Measurements from ENCODE around the gene MEOX1.

The MEOX1 gene

GRCh38 chr17:43636426-43636825 lies 25.3 kb downstream of the MEOX1 start:
- TF ChIP-seq YY1 (IDR thresholded peaks at IDR 0.05; ENCODE audit: low read depth) (no peak), EP300 (IDR thresholded peaks at IDR 0.05; ENCODE audit: borderline replicate concordance) (no peak), FOXM1 (IDR thresholded peaks at IDR 0.05; ENCODE audit: borderline replicate concordance, low read depth) (no peak), TEAD4 (IDR thresholded peaks at IDR 0.05) (peak; percentile 12; the same call in 1 of the 2 replicates)

GRCh38 chr17:43634591-43635125 lies 27.1 kb downstream of the MEOX1 start:
- TF ChIP-seq RAD21 (IDR thresholded peaks at IDR 0.05; ENCODE audit: low read depth) = no peak
- no peak for TF ChIP-seq CREB1 (IDR thresholded peaks at IDR 0.05; ENCODE audit: low read depth)
- TF ChIP-seq NFIC (IDR thresholded peaks at IDR 0.05) = no peak
- no peak for TF ChIP-seq TAF1 (IDR thresholded peaks at IDR 0.05; ENCODE audit: low read depth)
- TF ChIP-seq CEBPB (IDR thresholded peaks at IDR 0.05) = no peak
- TF ChIP-seq MAX (IDR thresholded peaks at IDR 0.05) = no peak
- TF ChIP-seq EP300 (IDR thresholded peaks at IDR 0.05; ENCODE audit: borderline replicate concordance) = no peak
- TF ChIP-seq YY1 (IDR thresholded peaks at IDR 0.05; ENCODE audit: low read depth) = no peak
- TF ChIP-seq REST (IDR thresholded peaks at IDR 0.05; ENCODE audit: low read depth) = no peak
- TF ChIP-seq USF1 (IDR thresholded peaks at IDR 0.05) = no peak

GRCh38 chr17:43632221-43632620 lies 29.5 kb downstream of the MEOX1 start:
- TF ChIP-seq CREB1 (IDR thresholded peaks at IDR 0.05; ENCODE audit: low read depth) = no peak
- no peak for TF ChIP-seq MAX (IDR thresholded peaks at IDR 0.05)
- TF ChIP-seq RAD21 (IDR thresholded peaks at IDR 0.05; ENCODE audit: low read depth) = no peak
- no peak for TF ChIP-seq TAF1 (IDR thresholded peaks at IDR 0.05; ENCODE audit: low read depth)
- no peak for TF ChIP-seq FOXM1 (IDR thresholded peaks at IDR 0.05; ENCODE audit: borderline replicate concordance, low read depth)
- no peak for TF ChIP-seq REST (IDR thresholded peaks at IDR 0.05; ENCODE audit: low read depth)
- TF ChIP-seq TCF12 (IDR thresholded peaks at IDR 0.05; ENCODE audit: low read depth) = no peak
- no peak for TF ChIP-seq NFIC (IDR thresholded peaks at IDR 0.05)
- TF ChIP-seq TEAD4 (IDR thresholded peaks at IDR 0.05) = no peak
- TF ChIP-seq EP300 (IDR thresholded peaks at IDR 0.05; ENCODE audit: borderline replicate concordance) = no peak
- no peak for TF ChIP-seq YY1 (IDR thresholded peaks at IDR 0.05; ENCODE audit: low read depth)
- no peak for TF ChIP-seq USF1 (IDR thresholded peaks at IDR 0.05)
- TF ChIP-seq CEBPB (IDR thresholded peaks at IDR 0.05) = no peak
- TF ChIP-seq EGR1 (IDR thresholded peaks at IDR 0.05) = no peak
- TF ChIP-seq ZBTB7A (IDR thresholded peaks at IDR 0.05; ENCODE audit: low read depth) = no peak

GRCh38 chr17:43631429-43631828 lies 30.3 kb downstream of the MEOX1 start:
- no peak for TF ChIP-seq MAX (IDR thresholded peaks at IDR 0.05)
- no peak for TF ChIP-seq EP300 (IDR thresholded peaks at IDR 0.05; ENCODE audit: borderline replicate concordance)
- no peak for TF ChIP-seq CREB1 (IDR thresholded peaks at IDR 0.05; ENCODE audit: low read depth)
- TF ChIP-seq ZBTB7A (IDR thresholded peaks at IDR 0.05; ENCODE audit: low read depth) = no peak
- no peak for TF ChIP-seq TEAD4 (IDR thresholded peaks at IDR 0.05)
- TF ChIP-seq EGR1 (IDR thresholded peaks at IDR 0.05) = no peak
- no peak for TF ChIP-seq YY1 (IDR thresholded peaks at IDR 0.05; ENCODE audit: low read depth)

GRCh38 chr17:43628089-43628650 lies 33.6 kb downstream of the MEOX1 start:
- no peak for TF ChIP-seq RAD21 (IDR thresholded peaks at IDR 0.05; ENCODE audit: low read depth)
- TF ChIP-seq TAF1 (IDR thresholded peaks at IDR 0.05; ENCODE audit: low read depth) = no peak
- TF ChIP-seq EGR1 (IDR thresholded peaks at IDR 0.05) = no peak
- TF ChIP-seq MAX (IDR thresholded peaks at IDR 0.05) = no peak

GRCh38 chr17:43627653-43628052 lies 34.1 kb downstream of the MEOX1 start:
- no peak for TF ChIP-seq EP300 (IDR thresholded peaks at IDR 0.05; ENCODE audit: borderline replicate concordance)
- no peak for TF ChIP-seq REST (IDR thresholded peaks at IDR 0.05; ENCODE audit: low read depth)
- TF ChIP-seq FOXM1 (IDR thresholded peaks at IDR 0.05; ENCODE audit: borderline replicate concordance, low read depth) = no peak
- TF ChIP-seq CEBPB (IDR thresholded peaks at IDR 0.05) = no peak
- TF ChIP-seq MAX (IDR thresholded peaks at IDR 0.05) = no peak
- TF ChIP-seq TEAD4 (IDR thresholded peaks at IDR 0.05) = no peak
- no peak for TF ChIP-seq TCF12 (IDR thresholded peaks at IDR 0.05; ENCODE audit: low read depth)
- TF ChIP-seq EGR1 (IDR thresholded peaks at IDR 0.05) = no peak
- no peak for TF ChIP-seq TAF1 (IDR thresholded peaks at IDR 0.05; ENCODE audit: low read depth)
- no peak for TF ChIP-seq RAD21 (IDR thresholded peaks at IDR 0.05; ENCODE audit: low read depth)
- no peak for TF ChIP-seq YY1 (IDR thresholded peaks at IDR 0.05; ENCODE audit: low read depth)
- TF ChIP-seq CREB1 (IDR thresholded peaks at IDR 0.05; ENCODE audit: low read depth) = no peak
- no peak for TF ChIP-seq USF1 (IDR thresholded peaks at IDR 0.05)
- TF ChIP-seq ZBTB7A (IDR thresholded peaks at IDR 0.05; ENCODE audit: low read depth) = no peak
- TF ChIP-seq NFIC (IDR thresholded peaks at IDR 0.05) = no peak
